HCT116 (cell line): ENCODE results near the gene ARHGAP31. TPM values are rescaled to one million over a fixed set of nuclear protein-coding genes. Genes with fewer than 3 reads are reported as not detected.

Experiments used
- ATAC-seq: fragments of 200-7000 bp; cut with Tn5 transposase; 2 replicates; pipeline ENCODE4 v1.9.1; 2020; ENCODE audit warnings: mild to moderate bottlenecking, moderate library complexity
- BruUV-seq: library from RNA; stranded (reverse); fragments of 400-500 nt; replicated peaks from 2 replicates; lab custom pipeline; 2021; lab: Mats Ljungman, UMichigan
- CTCF ChIA-PET: fragments of 300-600 bp; sonication (Branson Sonifier 250); formaldehyde crosslinking; loops from one replicate; lab custom pipeline; 2021; ENCODE audit warnings: antibody characterized with exemption; lab: Charles Lee
- POLR2A ChIA-PET: fragments of 300-600, 350-600 bp; sonication (Branson Sonifier 250); formaldehyde crosslinking; loops from one replicate; lab custom pipeline; 2021; ENCODE audit warnings: antibody characterized with exemption; lab: Charles Lee
- RAD21 ChIA-PET, 2 experiments: fragments of 300-600 bp; sonication (Branson Sonifier 250); formaldehyde crosslinking; loops; one replicate each; lab custom pipeline; 2023; ENCODE audit warnings: low total read pairs in 2 of 2; ENCODE audit not compliant: uncharacterized antibody in 2 of 2, unreplicated experiment in 2 of 2, low non-redundant PET in 1 of 2; lab: Charles Lee
- DNase-seq: peaks from one replicate; pipeline ENCODE4 v3.0.0-alpha.2; 2010; ENCODE audit warnings: low read depth, low spot score
- H2AFZ ChIP-seq: fragments of 200-600 bp; shearing (Covaris generic), sonication (generic); 2 replicates; pipeline ENCODE4 v1.6.1; 2017; ENCODE audit warnings: low read depth, mixed run types, mixed read lengths, antibody characterized with exemption, low read length; ENCODE audit not compliant: poor library complexity, severe bottlenecking
- H3K27ac ChIP-seq: 2 replicates; pipeline ENCODE4 v1.5.1; 2012; ENCODE audit warnings: low read depth, low read length
- H3K27me3 ChIP-seq: fragments of 200-600 bp; sonication (generic); 2 replicates; pipeline ENCODE4 v1.6.1; 2016; ENCODE audit warnings: mixed run types, low read length, mixed read lengths; ENCODE audit not compliant: insufficient read depth
- H3K36me3 ChIP-seq, 2 experiments: fragments of 200-500 bp in 1 of 2; fragments of 200-600 bp in 1 of 2; sonication (Bioruptor generic) in 1 of 2; sonication (generic) in 1 of 2; 2 replicates each; pipeline versions ENCODE4 v1.5.1 to v1.6.1; 2014 to 2016; ENCODE audit warnings: low read length in 2 of 2, inconsistent platforms in 1 of 2, mixed read lengths in 1 of 2, mixed run types in 1 of 2; ENCODE audit not compliant: insufficient read depth in 2 of 2, control insufficient read depth in 1 of 2
- H3K4me1 ChIP-seq, 2 experiments: fragments of 200-600 bp in 1 of 2; sonication (generic) in 1 of 2; 2 replicates each; pipeline versions ENCODE4 v1.5.1 to v1.6.1; 2012 to 2017; ENCODE audit warnings: low read length in 2 of 2, inconsistent platforms in 1 of 2, mild to moderate bottlenecking in 1 of 2, mixed read lengths in 1 of 2, mixed run types in 1 of 2, moderate library complexity in 1 of 2; ENCODE audit not compliant: insufficient read depth in 2 of 2, control insufficient read depth in 1 of 2
- H3K4me2 ChIP-seq: fragments of 200-600 bp; sonication (generic); 2 replicates; pipeline ENCODE4 v1.6.1; 2017; ENCODE audit warnings: mixed run types, low read length, mixed read lengths
- H3K4me3 ChIP-seq, 2 experiments: fragments of 200-600 bp in 1 of 2; sonication (generic) in 1 of 2; replicated peaks in 1 of 2; 2 replicates each; pipeline ENCODE4 v1.5.1; 2011 to 2016; ENCODE audit warnings: low read length in 2 of 2, control low read depth in 1 of 2, low read depth in 1 of 2, mild to moderate bottlenecking in 1 of 2, mixed read lengths in 1 of 2, mixed run types in 1 of 2
- H3K79me2 ChIP-seq: fragments of 200-600 bp; sonication (generic); 2 replicates; pipeline ENCODE4 v1.6.1; 2017; ENCODE audit warnings: mild to moderate bottlenecking, mixed run types, low read length, moderate library complexity, mixed read lengths; ENCODE audit not compliant: insufficient read depth
- H3K9ac ChIP-seq: fragments of 200-600 bp; sonication (generic); 2 replicates; pipeline ENCODE4 v1.6.1; 2016; ENCODE audit warnings: low read length, mixed read lengths
- H3K9me2 ChIP-seq: fragments of 200-600 bp; sonication (generic), shearing (Covaris generic); 2 replicates; pipeline ENCODE4 v1.6.1; 2017; ENCODE audit warnings: mixed run types, mild to moderate bottlenecking, moderate library complexity; ENCODE audit not compliant: insufficient read depth
- H3K9me3 ChIP-seq, 2 experiments: fragments of 200-500 bp in 1 of 2; fragments of 200-600 bp in 1 of 2; sonication (Bioruptor generic) in 1 of 2; sonication (generic) in 1 of 2; 2 replicates each; pipeline ENCODE4 v1.6.1; 2014 to 2017; ENCODE audit warnings: low read length in 2 of 2, mixed read lengths in 2 of 2, inconsistent platforms in 1 of 2, low read depth in 1 of 2, mild to moderate bottlenecking in 1 of 2, mixed run types in 1 of 2, moderate library complexity in 1 of 2; ENCODE audit not compliant: control insufficient read depth in 1 of 2, insufficient read depth in 1 of 2
- H4K20me1 ChIP-seq: fragments of 200-600 bp; sonication (generic), shearing (Covaris generic); 2 replicates; pipeline ENCODE4 v1.6.1; 2017; ENCODE audit warnings: mixed run types, mild to moderate bottlenecking, moderate library complexity; ENCODE audit not compliant: insufficient read depth
- CBX3 ChIP-seq: IDR thresholded peaks from 2 replicates; pipeline ENCODE4 v1.6.1; 2012; ENCODE audit warnings: low read depth
- CEBPB ChIP-seq: IDR thresholded peaks from 2 replicates; pipeline ENCODE4 v1.6.1; 2012; ENCODE audit warnings: low read depth
- EGR1 ChIP-seq: IDR thresholded peaks from 2 replicates; pipeline ENCODE4 v1.6.1; 2012; ENCODE audit warnings: low read depth
- ELF1 ChIP-seq: IDR thresholded peaks from 2 replicates; pipeline ENCODE4 v1.6.1; 2012; ENCODE audit warnings: low read depth, borderline replicate concordance
- EZH2phosphoT487 ChIP-seq: fragments of 200-600 bp; IDR thresholded peaks from 2 replicates; pipeline ENCODE4 v1.6.1; 2018; ENCODE audit warnings: antibody characterized with exemption, borderline replicate concordance
- FOSL1 ChIP-seq: IDR thresholded peaks from 2 replicates; pipeline ENCODE4 v1.6.1; 2012; ENCODE audit warnings: low read depth
- JUND ChIP-seq: IDR thresholded peaks from 2 replicates; pipeline ENCODE4 v1.6.1; 2012
- RAD21 ChIP-seq: IDR thresholded peaks from 2 replicates; pipeline ENCODE4 v1.6.1; 2012; ENCODE audit warnings: low read depth, mild to moderate bottlenecking
- SIN3A ChIP-seq: IDR thresholded peaks from 2 replicates; pipeline ENCODE4 v1.6.1; 2012; ENCODE audit warnings: low read depth
- SP1 ChIP-seq: IDR thresholded peaks from 2 replicates; pipeline ENCODE4 v1.6.1; 2012; ENCODE audit warnings: low read depth
- SRF ChIP-seq: IDR thresholded peaks from 2 replicates; pipeline ENCODE4 v1.6.1; 2012; ENCODE audit warnings: low read depth
- TCF7L2 ChIP-seq: IDR thresholded peaks from 2 replicates; pipeline ENCODE4 v1.7.0; 2011; ENCODE audit warnings: borderline replicate concordance, inconsistent platforms; ENCODE audit not compliant: insufficient read depth, insufficient read length; ENCODE audit errors: extremely low read depth
- YY1 ChIP-seq: IDR thresholded peaks from 2 replicates; pipeline ENCODE4 v1.6.1; 2011; ENCODE audit warnings: low read length, low read depth, moderate library complexity, mild to moderate bottlenecking; ENCODE audit not compliant: insufficient replicate concordance; ENCODE audit errors: extremely low read depth
- ZNF274 ChIP-seq: fragments of 200-500 bp; sonication (Bioruptor generic); IDR thresholded peaks from 2 replicates; pipeline ENCODE4 v1.6.1; 2014; ENCODE audit warnings: mild to moderate bottlenecking, low read depth, low read length, inconsistent platforms
- intact Hi-C: fragments of 100-400 bp; cut with micrococcal nuclease; formaldehyde crosslinking; loops from 2 replicates; pipeline ENCODE4 v1.10.0; 2022
- total RNA-seq: library from RNA; stranded (reverse); gene quantifications from one replicate; pipeline ENCODE4 v1.2.1, GENCODE V29; 2021; ENCODE audit not compliant: unreplicated experiment
- TF ChIP-seq, protein P1 (sequence below): IDR thresholded peaks from 2 replicates; pipeline ENCODE4 v1.6.1; 2012
- TF ChIP-seq, protein P2 (sequence below): IDR thresholded peaks from 2 replicates; pipeline ENCODE4 v1.6.1; 2012
- TF ChIP-seq, protein P3 (sequence below), 3 experiments: fragments of 200-600 bp in 1 of 3; sonication (generic) in 1 of 3; IDR thresholded peaks in 2 of 3; conservative IDR thresholded peaks in 1 of 3; 2 replicates each; pipeline ENCODE4 v1.5.1; 2012 to 2017; ENCODE audit warnings: low read depth in 2 of 3, low read length in 2 of 3, antibody characterized with exemption in 1 of 3, borderline replicate concordance in 1 of 3, control low read depth in 1 of 3, mild to moderate bottlenecking in 1 of 3, mixed read lengths in 1 of 3, mixed run types in 1 of 3, moderate library complexity in 1 of 3; ENCODE audit not compliant: insufficient read depth in 1 of 3
- TF ChIP-seq, protein P4 (sequence below): IDR thresholded peaks from 2 replicates; pipeline ENCODE4 v1.6.1; 2012; ENCODE audit warnings: low read depth

Gene ARHGAP31
- total RNA-seq, 1 experiment from 2014 or later = 0.93 TPM

DNA sequence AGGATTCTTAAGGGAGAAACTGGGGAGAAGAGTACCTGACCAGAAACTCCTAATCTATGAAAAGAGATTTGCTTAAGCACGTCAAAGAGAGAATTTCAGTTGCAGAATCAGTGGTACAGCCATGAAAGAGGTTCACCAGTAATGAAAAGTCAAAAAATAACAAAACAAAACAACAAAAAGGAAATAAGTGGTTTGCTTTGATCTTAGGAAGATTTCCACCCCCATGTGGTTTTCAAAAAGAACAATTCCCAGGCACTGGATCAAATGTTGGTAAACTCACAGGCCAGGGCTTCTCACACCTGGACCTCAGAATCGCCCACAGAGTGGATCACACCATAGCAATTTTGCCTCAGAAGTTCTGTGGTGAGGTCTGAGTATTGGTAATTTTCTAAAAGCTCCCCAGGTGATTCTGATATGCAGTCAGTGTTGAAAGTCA lies 101.8 kb downstream of the ARHGAP31 start:
- BruUV-seq = no TSS peak
- no peaks in the 10 kb centered on the region for H3K27me3 ChIP-seq
- no peak overlapping the region for H3K9ac ChIP-seq
- no peak overlapping the region for H3K4me3 ChIP-seq
- ChIA-PET CTCF (no interaction called here), POLR2A (no interaction called here), RAD21 (no interaction called here)
- H4K20me1 ChIP-seq = no peaks in the 10 kb centered on the region
- intact Hi-C loops = no loop called here
- H3K36me3 ChIP-seq = no peaks in the 10 kb centered on the region
- no peaks in the 10 kb centered on the region for H3K9me3 ChIP-seq
- H2AFZ ChIP-seq = no peak overlapping the region
- no peaks in the 10 kb centered on the region for H3K79me2 ChIP-seq
- ATAC-seq = no peak
- no peak overlapping the region for H3K4me2 ChIP-seq
- H3K27ac ChIP-seq = no peak overlapping the region
- TF ChIP-seq YY1 = no peak
- TF ChIP-seq TCF7L2 = no peak
- TF ChIP-seq JUND = no peak
- TF ChIP-seq EZH2phosphoT487 = no peak
- TF ChIP-seq RAD21 = no peak
- no peak for TF ChIP-seq CEBPB
- no peak for TF ChIP-seq ELF1
- TF ChIP-seq ZNF274 = no peak
- TF ChIP-seq CBX3 = no peak
- TF ChIP-seq, protein P1, sequence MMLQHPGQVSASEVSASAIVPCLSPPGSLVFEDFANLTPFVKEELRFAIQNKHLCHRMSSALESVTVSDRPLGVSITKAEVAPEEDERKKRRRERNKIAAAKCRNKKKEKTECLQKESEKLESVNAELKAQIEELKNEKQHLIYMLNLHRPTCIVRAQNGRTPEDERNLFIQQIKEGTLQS = no peak
- TF ChIP-seq, protein P2, sequence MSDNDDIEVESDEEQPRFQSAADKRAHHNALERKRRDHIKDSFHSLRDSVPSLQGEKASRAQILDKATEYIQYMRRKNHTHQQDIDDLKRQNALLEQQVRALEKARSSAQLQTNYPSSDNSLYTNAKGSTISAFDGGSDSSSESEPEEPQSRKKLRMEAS = no peak
- TF ChIP-seq, all 23 proteins: peak for 0
- Histone ChIP-seq H3K9me2 (no peaks in the 10 kb centered on the region), H3K4me1 (no peaks in the 10 kb centered on the region)
- DNase-seq = no peak

DNA sequence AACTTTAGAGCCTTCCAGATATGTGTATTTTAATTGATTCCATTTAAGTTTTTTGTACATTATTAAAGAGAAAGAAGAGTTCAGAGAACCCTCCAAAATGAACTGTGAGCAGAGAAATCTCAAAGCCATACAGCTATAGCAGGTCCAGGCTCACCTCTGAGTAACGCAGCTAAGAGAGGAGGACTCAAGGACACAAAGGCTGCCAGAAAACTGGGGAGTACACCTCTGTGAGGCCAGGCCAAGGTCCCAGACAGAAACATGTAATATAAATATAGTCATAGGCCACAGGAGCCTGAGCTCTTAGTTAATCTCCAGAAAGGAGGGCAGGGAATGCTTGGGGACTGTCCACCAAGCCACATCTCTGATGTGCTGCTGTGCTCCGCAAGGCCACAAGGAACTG lies 102.7 kb downstream of the ARHGAP31 start:
- intact Hi-C loops = no loop called here
- no peak for ATAC-seq
- Histone ChIP-seq H2AFZ (no peak overlapping the region), H3K9me3 (no peaks in the 10 kb centered on the region), H3K4me2 (no peak overlapping the region), H3K27me3 (no peaks in the 10 kb centered on the region), H3K36me3 (no peaks in the 10 kb centered on the region), H4K20me1 (no peaks in the 10 kb centered on the region), H3K27ac (no peak overlapping the region), H3K79me2 (no peaks in the 10 kb centered on the region), H3K9ac (no peak overlapping the region), H3K4me1 (no peaks in the 10 kb centered on the region), H3K9me2 (no peaks in the 10 kb centered on the region), H3K4me3 (no peak overlapping the region)
- ChIA-PET RAD21 (no interaction called here), CTCF (interaction anchor here (2.4 kb wide), 1 partner anchor 23 kb away, joined by 7 read pairs; no protein-coding TSS in a partner anchor), POLR2A (no interaction called here)
- DNase-seq = no peak
- BruUV-seq = no TSS peak
- TF ChIP-seq SP1 (no peak), EGR1 (no peak), FOSL1 (no peak), SIN3A (no peak), SRF (no peak), ZNF274 (no peak), ELF1 (no peak)
- TF ChIP-seq, protein P3, sequence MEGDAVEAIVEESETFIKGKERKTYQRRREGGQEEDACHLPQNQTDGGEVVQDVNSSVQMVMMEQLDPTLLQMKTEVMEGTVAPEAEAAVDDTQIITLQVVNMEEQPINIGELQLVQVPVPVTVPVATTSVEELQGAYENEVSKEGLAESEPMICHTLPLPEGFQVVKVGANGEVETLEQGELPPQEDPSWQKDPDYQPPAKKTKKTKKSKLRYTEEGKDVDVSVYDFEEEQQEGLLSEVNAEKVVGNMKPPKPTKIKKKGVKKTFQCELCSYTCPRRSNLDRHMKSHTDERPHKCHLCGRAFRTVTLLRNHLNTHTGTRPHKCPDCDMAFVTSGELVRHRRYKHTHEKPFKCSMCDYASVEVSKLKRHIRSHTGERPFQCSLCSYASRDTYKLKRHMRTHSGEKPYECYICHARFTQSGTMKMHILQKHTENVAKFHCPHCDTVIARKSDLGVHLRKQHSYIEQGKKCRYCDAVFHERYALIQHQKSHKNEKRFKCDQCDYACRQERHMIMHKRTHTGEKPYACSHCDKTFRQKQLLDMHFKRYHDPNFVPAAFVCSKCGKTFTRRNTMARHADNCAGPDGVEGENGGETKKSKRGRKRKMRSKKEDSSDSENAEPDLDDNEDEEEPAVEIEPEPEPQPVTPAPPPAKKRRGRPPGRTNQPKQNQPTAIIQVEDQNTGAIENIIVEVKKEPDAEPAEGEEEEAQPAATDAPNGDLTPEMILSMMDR (IDR thresholded peaks at IDR 0.05 in 2 of 3, conservative IDR thresholded peaks at IDR 0.05 in 1 of 3; ENCODE audit: borderline replicate concordance in 1 of 3, insufficient read depth in 1 of 3, low read depth in 2 of 3, low read length in 2 of 3) = no peak
- TF ChIP-seq, protein P4, sequence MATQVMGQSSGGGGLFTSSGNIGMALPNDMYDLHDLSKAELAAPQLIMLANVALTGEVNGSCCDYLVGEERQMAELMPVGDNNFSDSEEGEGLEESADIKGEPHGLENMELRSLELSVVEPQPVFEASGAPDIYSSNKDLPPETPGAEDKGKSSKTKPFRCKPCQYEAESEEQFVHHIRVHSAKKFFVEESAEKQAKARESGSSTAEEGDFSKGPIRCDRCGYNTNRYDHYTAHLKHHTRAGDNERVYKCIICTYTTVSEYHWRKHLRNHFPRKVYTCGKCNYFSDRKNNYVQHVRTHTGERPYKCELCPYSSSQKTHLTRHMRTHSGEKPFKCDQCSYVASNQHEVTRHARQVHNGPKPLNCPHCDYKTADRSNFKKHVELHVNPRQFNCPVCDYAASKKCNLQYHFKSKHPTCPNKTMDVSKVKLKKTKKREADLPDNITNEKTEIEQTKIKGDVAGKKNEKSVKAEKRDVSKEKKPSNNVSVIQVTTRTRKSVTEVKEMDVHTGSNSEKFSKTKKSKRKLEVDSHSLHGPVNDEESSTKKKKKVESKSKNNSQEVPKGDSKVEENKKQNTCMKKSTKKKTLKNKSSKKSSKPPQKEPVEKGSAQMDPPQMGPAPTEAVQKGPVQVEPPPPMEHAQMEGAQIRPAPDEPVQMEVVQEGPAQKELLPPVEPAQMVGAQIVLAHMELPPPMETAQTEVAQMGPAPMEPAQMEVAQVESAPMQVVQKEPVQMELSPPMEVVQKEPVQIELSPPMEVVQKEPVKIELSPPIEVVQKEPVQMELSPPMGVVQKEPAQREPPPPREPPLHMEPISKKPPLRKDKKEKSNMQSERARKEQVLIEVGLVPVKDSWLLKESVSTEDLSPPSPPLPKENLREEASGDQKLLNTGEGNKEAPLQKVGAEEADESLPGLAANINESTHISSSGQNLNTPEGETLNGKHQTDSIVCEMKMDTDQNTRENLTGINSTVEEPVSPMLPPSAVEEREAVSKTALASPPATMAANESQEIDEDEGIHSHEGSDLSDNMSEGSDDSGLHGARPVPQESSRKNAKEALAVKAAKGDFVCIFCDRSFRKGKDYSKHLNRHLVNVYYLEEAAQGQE = no peak
